Stimulated activated CD4-positive, alpha-beta T cell treated with anti-CD3 and anti-CD28 coated beads, Interleukin-12 subunit alpha, Interleukin-12 subunit beta, amount 100 ng/mL, for 48 hours (primary cell): ENCODE results near the gene FAM174C.

Experiments
- DNase-seq, 3 donors: peaks; one replicate each; pipeline ENCODE4 v3.0.0-alpha.2; 2020; ENCODE audit warnings: low read depth in 2 of 3, low spot score in 1 of 3

FAM174C gene

DNA sequence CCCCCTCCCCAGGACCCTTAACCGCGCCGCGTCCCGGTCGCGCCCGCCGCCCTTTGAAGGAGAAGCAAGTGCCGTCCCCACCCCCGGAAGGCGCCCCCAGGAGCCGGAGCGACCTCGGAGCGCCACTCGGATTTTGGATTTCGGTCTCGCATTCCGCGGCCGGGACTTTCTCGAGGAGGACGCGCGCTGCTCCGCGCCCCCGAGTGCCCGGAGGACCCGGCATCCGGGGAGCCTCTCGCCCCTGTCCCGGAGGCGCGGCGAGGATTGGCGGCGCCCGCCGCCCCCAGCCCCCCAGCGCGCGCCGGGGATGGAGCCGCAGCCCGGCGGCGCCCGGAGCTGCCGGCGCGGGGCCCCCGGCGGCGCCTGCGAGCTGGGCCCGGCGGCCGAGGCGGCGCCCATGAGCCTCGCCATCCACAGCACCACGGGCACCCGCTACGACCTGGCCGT, 25.3 kb upstream of the FAM174C start:
- DNase-seq, result no peak

- no peak for DNase-seq
Measured at GRCh38 chr19:1250437-1251260, 24.7 kb upstream of the FAM174C start.

GRCh38 chr19:1251330-1252220, 23.8 kb upstream of the FAM174C start:
- DNase-seq, result peak in 1 of 3 donors; percentile 62

GRCh38 chr19:1252221-1252820, 23.0 kb upstream of the FAM174C start:
- DNase-seq, result no peak

DNA sequence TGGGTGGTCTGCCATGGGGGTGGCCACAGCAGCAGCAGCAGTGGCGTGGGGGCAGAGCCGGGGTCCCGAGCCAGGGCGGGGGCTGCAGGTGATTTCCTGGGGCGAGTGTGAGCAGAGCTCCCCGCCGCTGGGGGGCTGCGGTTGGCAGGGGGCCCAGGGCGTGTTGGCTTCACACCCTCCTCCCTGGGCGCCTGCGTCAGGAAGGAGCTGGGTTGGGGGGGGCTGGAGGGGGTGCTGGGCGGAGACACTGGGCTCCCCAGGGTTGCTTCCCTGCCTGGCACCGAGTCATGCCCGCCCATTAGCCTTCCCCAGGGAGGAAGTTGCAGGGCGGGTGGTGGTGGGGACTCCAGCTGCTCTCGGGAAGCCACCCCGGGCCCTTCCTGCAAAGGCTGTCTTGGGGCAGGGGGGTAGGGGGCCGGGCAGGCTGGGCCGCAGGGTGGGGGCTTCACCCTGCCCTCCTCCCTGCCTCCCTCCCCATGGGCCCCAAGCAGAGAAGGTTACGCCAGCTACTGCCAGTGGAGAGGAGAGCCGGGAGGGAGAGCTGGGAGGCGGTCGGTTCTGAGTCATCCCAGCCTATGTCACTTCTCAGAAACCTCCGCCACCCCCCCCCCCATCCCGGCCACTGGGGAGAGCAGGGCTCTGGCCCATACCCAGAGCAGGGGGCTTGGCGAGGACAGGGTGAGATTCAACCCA, 22.4 kb upstream of the FAM174C start:
- DNase-seq, result peak in 2 of 3 donors; percentile 66 to 67

DNA sequence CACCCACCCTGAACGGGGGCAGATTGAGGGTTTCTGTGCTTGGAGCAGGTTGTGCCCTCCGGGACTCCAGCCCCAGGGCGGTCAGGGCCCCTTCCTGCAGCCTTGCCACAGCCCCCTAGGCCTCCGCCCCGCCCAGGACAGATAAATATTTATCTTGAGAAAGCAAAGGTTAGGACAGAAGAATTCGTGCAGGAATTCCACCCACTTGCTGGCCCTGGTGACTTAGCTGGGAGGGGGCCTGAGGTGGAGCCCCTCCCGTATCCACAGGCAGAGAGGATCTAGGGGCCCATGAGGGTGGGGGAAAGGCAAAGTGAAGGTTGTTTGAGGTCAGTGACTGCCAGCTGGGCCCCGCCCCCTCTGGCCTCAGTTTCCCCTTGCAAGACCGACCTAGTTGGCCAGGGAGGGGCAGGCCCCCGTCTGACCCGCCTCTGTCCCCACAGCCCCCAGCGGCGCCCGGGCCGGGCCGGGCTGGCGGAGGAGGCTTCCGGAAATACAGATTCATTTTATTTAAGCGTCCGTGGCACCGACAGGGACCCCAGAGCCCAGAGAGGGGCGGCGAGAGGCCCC, 21.7 kb upstream of the FAM174C start:
- no peak for DNase-seq

- no peak for DNase-seq
Measured at GRCh38 chr19:1254081-1254527, 21.2 kb upstream of the FAM174C start.

DNA sequence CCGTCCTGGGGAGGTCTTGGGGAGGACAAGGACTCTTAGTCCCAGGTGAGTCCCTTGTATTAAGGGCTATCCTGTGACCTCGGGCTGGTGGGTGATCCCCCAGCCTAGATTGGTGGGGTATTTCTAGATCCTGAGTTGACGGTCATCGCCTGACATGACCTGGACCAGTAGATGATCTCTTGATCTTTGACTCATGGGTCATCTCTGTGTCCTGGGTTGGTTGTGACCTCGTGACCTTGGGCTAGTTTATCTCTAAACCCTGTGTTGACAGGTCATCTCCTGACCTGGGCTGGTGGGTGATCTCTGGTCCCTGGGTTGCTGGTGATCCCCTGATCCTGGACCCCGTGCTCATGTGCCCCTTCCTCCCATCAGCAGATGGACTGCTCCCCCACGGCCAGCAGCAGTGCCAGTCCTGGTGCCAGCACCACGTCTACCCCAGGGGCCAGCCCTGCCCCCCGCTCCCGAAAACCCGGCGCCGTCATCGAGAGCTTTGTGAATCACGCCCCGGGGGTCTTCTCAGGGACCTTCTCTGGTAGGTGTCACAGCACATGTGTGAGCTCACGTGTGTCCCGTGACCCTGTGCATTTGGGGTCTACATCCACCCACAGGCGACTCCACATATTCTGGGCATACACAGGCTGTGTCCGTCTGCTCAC, 20.7 kb upstream of the FAM174C start:
- DNase-seq, result no peak

DNA sequence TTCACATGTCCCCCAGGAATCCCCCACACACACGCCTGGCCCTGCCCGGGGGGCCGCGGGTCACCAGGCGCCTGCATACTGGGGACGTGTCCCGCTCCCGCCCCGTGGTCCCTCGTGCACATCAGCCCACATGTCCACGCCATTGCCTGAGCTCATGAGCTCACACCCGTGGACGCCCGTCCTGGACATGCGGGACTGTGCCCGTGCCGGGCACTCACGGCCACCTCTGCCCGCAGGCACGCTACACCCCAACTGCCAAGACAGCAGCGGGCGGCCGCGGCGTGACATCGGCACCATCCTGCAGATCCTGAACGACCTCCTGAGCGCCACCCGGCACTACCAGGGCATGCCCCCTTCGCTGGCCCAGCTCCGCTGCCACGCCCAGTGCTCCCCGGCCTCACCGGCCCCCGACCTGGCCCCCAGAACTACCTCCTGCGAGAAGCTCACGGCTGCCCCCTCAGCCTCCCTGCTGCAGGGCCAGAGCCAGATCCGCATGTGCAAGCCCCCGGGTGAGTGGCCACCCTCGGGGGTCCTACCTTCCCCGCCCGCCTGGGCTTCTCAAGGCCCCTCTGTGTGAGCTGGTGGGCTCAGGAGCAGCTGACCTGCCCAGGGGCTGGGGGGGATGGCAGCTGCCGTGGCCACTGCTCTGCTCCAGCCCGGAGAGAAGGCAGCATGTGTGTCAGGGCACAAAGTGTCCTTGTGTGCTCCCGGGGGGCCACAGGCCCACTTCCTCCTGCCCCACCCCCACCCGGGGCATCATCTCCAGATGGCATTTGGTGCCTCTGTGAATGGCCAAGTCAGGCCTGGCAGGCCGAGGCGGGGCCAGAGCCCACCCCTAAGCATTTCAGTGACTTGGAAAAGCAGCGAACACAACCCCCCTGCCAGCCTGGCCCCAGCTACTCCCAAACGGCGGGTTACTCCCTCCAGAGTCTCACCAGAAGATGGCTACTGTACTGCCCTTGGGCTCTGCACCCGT, 19.9 kb upstream of the FAM174C start:
- no peak for DNase-seq

DNA sequence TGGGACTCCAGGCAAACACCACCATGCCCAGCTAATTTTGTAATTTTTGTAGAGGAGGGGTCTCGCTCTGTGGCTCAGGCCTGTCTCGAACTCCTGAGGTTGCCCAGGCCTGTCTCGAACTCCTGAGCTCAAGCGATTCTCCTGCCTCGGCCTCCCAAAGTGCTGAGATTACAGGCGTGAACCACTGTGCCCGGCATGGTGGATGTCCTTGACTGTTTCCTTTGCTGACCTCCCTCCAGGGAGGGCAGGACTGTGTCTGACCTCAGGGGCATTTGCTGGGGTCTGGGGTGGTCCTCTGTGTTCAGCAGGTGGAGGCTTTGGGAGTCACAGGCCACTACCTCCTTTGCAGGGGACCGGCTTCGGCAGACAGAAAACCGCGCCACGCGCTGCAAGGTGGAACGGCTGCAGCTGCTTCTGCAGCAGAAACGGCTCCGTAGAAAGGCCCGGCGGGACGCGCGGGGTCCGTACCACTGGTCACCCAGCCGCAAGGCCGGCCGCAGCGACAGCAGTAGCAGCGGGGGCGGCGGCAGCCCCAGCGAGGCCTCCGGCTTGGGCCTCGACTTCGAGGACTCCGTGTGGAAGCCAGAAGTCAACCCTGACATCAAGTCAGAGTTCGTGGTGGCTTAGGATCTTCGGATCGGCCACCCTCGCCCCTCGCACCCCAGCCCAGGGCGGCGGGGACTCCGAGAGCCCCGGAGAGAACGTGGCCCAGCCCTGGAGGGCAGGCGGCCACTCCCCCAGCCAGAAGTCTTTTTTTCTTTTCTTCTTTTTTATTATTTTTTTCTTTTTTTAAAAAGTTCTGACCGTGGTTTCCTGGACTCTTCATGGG, 18.5 kb upstream of the FAM174C start:
- DNase-seq, result no peak

GRCh38 chr19:1257475-1258162, 17.7 kb upstream of the FAM174C start:
- no peak for DNase-seq

- no peak for DNase-seq
Measured at GRCh38 chr19:1258163-1258492, 17.2 kb upstream of the FAM174C start.

GRCh38 chr19:1258707-1259205, 16.6 kb upstream of the FAM174C start:
- no peak for DNase-seq

DNA sequence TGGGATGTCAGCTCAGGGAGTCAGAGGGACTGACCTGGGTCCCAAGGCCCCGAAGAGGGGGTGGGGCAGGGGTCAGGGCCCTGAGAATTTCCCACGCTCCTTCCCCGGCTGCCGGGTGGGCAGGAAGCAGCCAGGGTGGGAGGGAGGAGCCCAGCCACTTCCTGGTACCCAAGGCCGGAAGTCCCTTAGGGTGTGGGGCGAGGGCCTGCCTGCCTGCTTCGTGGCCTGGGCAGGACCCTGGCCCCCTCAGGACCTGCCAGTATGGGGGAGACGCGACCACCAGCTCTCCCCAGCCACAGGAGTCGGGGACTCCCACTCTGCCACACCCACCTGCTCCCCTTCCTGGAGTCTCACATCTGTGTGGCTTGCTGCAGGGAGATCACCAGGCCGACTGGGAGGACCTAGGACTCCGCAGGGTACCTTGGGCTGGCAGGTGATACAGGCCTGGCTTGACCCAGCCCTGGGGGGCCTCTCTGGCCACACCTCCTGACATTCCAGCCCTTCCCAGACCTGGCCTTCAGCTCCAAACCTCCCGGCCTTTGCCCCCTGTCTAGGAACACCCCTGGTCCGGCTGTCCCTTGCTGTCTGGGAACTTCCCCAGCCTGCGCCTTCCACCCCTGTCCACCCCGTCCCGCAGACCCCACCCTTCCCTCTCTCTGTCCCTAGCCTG, 16.0 kb upstream of the FAM174C start:
- no peak for DNase-seq

- no peak for DNase-seq
Measured at GRCh38 chr19:1259876-1260748, 15.2 kb upstream of the FAM174C start.
